ENCODE results near the gene ORAI1.

GRCh38 chr12:121602766-121603165 lies 23.6 kb upstream of the ORAI1 start:
- TF ChIP-seq CTCF (optimal IDR thresholded peaks at IDR 0.05 in 1 of 3, IDR thresholded peaks at IDR 0.05 in 1 of 3, conservative IDR thresholded peaks at IDR 0.05 in 1 of 3; ENCODE audit: extremely low read depth in 1 of 3, insufficient read depth in 2 of 3, low read length in 3 of 3) (no peak), EZH2 (IDR thresholded peaks at IDR 0.05; ENCODE audit: low read length) (no peak)
